Measurements from ENCODE around the gene ANKRD39.
"Not testable (repeated sequence)": the region's sequence is repeated elsewhere in the genome, so short reads cannot be mapped to it uniquely, and the experiment has no call there.

Gene ANKRD39

DNA sequence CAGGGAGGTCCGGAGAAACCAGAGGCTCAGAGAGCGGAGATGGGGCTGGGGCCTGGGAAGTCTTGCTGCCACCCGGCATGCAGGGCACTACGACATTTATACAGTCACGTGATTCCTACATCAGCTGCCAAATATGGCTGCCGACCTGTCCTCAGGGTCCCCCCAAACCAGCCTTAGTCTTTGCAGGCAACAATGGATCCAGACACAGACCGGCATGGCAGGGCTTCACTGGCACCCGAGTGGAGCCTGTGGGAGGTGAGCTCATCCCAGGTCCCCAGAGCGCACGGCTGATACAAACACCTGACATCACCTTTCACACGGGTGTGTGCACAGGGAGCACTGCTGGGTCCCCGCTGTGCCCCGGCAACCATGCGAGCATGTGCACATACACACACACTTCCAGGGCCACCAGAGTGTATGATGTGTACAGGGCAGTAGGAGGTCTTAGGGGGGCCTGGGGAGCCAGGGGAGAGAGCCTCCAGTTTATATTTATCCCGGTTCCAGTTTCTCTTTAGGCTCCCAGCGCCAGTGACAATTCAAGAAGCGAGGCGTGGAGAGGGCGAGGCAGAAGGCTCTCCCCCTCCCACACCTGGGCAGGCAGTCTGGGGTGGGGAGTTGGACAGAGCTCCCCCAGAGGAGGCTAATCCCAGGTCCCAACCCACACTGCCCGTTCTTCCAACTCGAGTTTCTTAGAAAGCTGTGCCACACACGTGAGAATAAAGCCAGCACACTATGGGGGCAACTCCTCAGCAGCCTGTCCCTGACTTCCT, 9.4 kb upstream of the ANKRD39 start:
- TF ChIP-seq, protein P1, sequence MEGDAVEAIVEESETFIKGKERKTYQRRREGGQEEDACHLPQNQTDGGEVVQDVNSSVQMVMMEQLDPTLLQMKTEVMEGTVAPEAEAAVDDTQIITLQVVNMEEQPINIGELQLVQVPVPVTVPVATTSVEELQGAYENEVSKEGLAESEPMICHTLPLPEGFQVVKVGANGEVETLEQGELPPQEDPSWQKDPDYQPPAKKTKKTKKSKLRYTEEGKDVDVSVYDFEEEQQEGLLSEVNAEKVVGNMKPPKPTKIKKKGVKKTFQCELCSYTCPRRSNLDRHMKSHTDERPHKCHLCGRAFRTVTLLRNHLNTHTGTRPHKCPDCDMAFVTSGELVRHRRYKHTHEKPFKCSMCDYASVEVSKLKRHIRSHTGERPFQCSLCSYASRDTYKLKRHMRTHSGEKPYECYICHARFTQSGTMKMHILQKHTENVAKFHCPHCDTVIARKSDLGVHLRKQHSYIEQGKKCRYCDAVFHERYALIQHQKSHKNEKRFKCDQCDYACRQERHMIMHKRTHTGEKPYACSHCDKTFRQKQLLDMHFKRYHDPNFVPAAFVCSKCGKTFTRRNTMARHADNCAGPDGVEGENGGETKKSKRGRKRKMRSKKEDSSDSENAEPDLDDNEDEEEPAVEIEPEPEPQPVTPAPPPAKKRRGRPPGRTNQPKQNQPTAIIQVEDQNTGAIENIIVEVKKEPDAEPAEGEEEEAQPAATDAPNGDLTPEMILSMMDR (IDR thresholded peaks at IDR 0.05; ENCODE audit: low read depth, low read length, missing control alignments), result no peak
- H3K4me3 ChIP-seq (replicated peaks; ENCODE audit: low read depth, low read length), result peak overlapping the region; percentile 68
- DNase-seq (ENCODE audit: extremely low read depth, low read depth), result no peak

GRCh38 chr2:96866586-96866985, 8.8 kb upstream of the ANKRD39 start:
- no peak for DNase-seq (ENCODE audit: extremely low read depth, low read depth)
- H3K4me3 ChIP-seq (replicated peaks; ENCODE audit: low read depth, low read length), result peak overlapping the region; percentile 68
- TF ChIP-seq, protein P1 (IDR thresholded peaks at IDR 0.05; ENCODE audit: low read depth, low read length, missing control alignments), result no peak

DNA sequence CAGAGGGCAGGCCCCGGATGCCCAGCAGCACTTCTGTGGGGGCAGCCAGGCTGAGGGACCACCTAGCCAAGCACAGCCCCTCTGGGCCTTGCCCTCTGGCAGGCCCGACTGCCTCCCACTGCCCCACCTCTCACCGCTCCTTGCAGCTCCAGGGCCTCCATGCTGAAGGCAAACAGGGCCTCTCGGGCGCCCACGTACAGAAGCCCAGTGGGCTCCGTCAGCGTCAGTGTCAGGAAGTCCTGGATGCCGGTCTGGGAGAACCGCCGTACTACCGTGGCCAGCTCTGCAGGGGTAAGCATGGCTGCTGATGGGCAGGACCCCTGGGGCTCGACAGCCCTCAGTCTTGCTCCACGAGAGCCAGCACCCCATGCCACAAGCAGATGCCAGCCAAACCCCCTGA, 8.3 kb upstream of the ANKRD39 start:
- TF ChIP-seq, protein P1 (IDR thresholded peaks at IDR 0.05; ENCODE audit: low read depth, low read length, missing control alignments), result no peak
- no peak overlapping the region for H3K4me3 ChIP-seq (replicated peaks; ENCODE audit: low read depth, low read length)
- no peak for DNase-seq (ENCODE audit: extremely low read depth, low read depth)

GRCh38 chr2:96865654-96866053, 7.8 kb upstream of the ANKRD39 start:
- no peak for DNase-seq (ENCODE audit: extremely low read depth, low read depth)
- no peak overlapping the region for H3K4me3 ChIP-seq (replicated peaks; ENCODE audit: low read depth, low read length)
- TF ChIP-seq, protein P1 (IDR thresholded peaks at IDR 0.05; ENCODE audit: low read depth, low read length, missing control alignments), result no peak

DNA sequence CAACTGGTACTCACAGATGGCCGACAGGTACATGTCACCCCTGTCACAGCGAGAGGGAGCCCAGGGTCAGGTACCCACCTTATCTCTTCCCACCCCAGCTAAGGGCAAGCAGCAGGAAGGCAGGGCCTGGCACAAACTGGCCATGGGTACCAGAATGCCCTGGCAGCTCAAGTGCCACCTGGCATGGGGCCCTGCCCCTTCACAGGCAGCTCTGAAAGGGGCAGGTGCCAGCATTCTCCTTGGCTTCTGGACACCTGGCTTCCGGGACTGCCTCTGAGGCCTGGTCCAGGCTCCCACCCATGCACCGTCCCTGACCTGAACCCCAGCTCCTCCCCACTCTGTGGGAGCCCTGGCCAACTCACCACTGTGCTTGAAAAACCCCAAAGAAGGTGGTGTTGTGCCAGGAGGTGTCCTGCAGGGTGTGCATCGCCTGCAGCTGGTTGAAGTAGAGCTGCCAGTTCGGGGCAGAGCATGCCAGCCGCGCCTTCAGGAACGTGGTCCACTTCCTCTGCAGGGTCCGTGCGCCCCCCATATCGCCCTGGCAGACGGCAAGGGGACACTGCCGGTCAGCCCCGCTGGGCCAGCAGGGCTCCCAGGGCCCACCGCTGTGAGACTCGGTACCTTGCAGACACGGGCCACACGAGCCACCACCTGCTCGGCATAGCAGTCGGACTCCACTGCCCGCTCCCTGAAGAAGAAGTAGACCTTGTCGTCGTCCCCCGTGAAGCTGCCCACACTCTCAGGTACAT, 6.7 kb upstream of the ANKRD39 start:
- H3K4me3 ChIP-seq (replicated peaks; ENCODE audit: low read depth, low read length), result no peak overlapping the region
- TF ChIP-seq, protein P1 (IDR thresholded peaks at IDR 0.05; ENCODE audit: low read depth, low read length, missing control alignments), result no peak
- DNase-seq (ENCODE audit: extremely low read depth, low read depth), result no peak

- H3K4me3 ChIP-seq (replicated peaks; ENCODE audit: low read depth, low read length), result no peak overlapping the region
- TF ChIP-seq, protein P1 (IDR thresholded peaks at IDR 0.05; ENCODE audit: low read depth, low read length, missing control alignments), result no peak
- no peak for DNase-seq (ENCODE audit: extremely low read depth, low read depth)
Measured at GRCh38 chr2:96863575-96864342, 5.9 kb upstream of the ANKRD39 start.

DNA sequence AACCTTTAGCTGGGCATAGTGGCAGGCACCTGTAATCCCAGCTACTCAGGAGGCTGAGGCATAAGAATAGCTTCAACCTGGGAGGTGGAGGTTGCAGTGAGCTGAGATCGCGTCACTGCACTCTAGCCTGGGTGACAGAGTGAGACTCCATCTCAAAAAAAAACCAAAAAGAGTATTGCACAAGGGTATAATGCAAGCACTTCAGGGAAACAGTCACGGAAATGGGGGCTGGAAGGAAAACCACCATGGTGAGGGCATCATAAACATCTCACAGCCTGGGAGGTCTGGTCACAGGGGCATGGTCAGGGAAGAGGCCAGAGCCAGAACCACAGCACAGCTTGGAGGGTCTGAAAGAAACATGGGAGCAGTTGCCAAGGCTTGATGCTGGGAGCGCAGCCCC, 5.2 kb upstream of the ANKRD39 start:
- H3K4me3 ChIP-seq (replicated peaks; ENCODE audit: low read depth, low read length); DNase-seq (ENCODE audit: extremely low read depth, low read depth): not testable (repeated sequence)

Measured in HFF-Myc (cell line).